Peyer's patch (tissue), 4 donors: ENCODE results near the gene ARHGAP26.

Experiments used
- POLR2A ChIP-seq, 2 donors: fragments of 450-650 bp; IDR thresholded peaks; one replicate each; pipeline ENCODE4 v1.5.1; 2017; ENCODE audit warnings: antibody characterized with exemption in 2 of 2, mild to moderate bottlenecking in 2 of 2, moderate library complexity in 2 of 2
- TF ChIP-seq, protein P1 (sequence below), 6 experiments: fragments of 450-650 bp in 4 of 6; fragments of 200-600 bp in 2 of 6; sonication (generic) in 1 of 6; IDR thresholded peaks; one replicate each; pipeline ENCODE4 v1.5.1; 2017 to 2019; ENCODE audit warnings: antibody characterized with exemption in 6 of 6, mild to moderate bottlenecking in 3 of 6, moderate library complexity in 1 of 6

DNA sequence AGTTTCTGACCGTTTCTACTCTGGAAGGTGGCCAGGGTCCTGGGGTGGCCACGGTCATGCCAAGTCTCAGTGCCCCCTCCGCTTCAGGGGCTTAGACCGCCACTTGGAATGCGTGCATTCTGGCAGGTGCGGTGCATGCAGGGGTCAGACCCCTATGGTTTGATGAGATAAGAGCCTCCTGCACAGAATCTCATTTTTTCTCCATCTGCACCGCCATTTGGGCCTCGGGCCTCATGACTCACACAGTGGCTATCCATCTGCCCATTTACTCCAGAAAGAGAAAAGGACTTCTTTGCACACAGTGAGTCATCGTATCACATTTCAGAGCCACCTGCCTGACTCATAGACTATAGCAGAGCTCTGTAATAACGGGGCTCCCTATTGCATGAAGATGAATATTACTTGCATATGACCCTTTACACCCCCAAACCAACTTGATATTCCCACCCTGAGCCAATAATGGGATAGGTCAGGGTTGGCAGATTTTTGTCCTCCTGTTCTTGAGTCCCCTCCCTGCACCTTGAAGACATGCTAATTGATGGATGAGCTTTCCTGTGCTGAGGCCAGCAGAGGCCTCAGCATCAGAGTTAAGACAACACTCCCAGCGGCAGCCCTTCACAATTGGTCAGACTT, 475.9 kb downstream of the ARHGAP26 start:
- TF ChIP-seq, protein P1, sequence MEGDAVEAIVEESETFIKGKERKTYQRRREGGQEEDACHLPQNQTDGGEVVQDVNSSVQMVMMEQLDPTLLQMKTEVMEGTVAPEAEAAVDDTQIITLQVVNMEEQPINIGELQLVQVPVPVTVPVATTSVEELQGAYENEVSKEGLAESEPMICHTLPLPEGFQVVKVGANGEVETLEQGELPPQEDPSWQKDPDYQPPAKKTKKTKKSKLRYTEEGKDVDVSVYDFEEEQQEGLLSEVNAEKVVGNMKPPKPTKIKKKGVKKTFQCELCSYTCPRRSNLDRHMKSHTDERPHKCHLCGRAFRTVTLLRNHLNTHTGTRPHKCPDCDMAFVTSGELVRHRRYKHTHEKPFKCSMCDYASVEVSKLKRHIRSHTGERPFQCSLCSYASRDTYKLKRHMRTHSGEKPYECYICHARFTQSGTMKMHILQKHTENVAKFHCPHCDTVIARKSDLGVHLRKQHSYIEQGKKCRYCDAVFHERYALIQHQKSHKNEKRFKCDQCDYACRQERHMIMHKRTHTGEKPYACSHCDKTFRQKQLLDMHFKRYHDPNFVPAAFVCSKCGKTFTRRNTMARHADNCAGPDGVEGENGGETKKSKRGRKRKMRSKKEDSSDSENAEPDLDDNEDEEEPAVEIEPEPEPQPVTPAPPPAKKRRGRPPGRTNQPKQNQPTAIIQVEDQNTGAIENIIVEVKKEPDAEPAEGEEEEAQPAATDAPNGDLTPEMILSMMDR (IDR thresholded peaks at IDR 0.05): no peak
- no peak for TF ChIP-seq POLR2A (IDR thresholded peaks at IDR 0.05)
